Neural cell (in vitro differentiated cells): ENCODE measurements around the gene CDSN.

Experiments
- TF ChIP-seq, protein P1 (sequence below): IDR thresholded peaks from 2 replicates; pipeline ENCODE4 v1.6.1; 2012; ENCODE audit warnings: borderline replicate concordance
- TF ChIP-seq, protein P2 (sequence below): fragments of 450-650 bp; IDR thresholded peaks from 2 replicates; pipeline ENCODE4 v1.5.1; 2014; ENCODE audit warnings: antibody characterized with exemption, mild to moderate bottlenecking, moderate library complexity; ENCODE audit not compliant: poor library complexity, severe bottlenecking

DNA sequence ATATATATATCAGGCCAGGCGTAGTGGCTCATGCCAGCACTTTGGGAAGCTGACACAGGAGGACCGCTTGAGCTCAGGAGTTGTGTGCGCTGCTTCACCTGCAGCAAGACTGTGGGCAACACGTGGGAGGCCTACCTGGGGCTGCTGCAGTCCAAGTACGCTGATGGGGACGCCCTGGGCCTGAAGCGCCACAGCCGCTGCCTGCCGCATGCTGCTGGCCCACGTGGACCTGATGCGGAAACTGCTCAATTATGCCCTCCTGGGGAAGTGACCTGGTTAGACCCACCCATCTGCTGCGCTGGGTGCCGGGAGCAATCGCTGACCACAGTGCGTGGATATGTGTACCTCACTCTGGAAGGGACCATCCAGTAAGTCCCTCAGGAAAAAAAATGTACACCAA, 20.4 kb upstream of the CDSN start:
- TF ChIP-seq, protein P1, sequence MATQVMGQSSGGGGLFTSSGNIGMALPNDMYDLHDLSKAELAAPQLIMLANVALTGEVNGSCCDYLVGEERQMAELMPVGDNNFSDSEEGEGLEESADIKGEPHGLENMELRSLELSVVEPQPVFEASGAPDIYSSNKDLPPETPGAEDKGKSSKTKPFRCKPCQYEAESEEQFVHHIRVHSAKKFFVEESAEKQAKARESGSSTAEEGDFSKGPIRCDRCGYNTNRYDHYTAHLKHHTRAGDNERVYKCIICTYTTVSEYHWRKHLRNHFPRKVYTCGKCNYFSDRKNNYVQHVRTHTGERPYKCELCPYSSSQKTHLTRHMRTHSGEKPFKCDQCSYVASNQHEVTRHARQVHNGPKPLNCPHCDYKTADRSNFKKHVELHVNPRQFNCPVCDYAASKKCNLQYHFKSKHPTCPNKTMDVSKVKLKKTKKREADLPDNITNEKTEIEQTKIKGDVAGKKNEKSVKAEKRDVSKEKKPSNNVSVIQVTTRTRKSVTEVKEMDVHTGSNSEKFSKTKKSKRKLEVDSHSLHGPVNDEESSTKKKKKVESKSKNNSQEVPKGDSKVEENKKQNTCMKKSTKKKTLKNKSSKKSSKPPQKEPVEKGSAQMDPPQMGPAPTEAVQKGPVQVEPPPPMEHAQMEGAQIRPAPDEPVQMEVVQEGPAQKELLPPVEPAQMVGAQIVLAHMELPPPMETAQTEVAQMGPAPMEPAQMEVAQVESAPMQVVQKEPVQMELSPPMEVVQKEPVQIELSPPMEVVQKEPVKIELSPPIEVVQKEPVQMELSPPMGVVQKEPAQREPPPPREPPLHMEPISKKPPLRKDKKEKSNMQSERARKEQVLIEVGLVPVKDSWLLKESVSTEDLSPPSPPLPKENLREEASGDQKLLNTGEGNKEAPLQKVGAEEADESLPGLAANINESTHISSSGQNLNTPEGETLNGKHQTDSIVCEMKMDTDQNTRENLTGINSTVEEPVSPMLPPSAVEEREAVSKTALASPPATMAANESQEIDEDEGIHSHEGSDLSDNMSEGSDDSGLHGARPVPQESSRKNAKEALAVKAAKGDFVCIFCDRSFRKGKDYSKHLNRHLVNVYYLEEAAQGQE, result no peak
- TF ChIP-seq, protein P2, sequence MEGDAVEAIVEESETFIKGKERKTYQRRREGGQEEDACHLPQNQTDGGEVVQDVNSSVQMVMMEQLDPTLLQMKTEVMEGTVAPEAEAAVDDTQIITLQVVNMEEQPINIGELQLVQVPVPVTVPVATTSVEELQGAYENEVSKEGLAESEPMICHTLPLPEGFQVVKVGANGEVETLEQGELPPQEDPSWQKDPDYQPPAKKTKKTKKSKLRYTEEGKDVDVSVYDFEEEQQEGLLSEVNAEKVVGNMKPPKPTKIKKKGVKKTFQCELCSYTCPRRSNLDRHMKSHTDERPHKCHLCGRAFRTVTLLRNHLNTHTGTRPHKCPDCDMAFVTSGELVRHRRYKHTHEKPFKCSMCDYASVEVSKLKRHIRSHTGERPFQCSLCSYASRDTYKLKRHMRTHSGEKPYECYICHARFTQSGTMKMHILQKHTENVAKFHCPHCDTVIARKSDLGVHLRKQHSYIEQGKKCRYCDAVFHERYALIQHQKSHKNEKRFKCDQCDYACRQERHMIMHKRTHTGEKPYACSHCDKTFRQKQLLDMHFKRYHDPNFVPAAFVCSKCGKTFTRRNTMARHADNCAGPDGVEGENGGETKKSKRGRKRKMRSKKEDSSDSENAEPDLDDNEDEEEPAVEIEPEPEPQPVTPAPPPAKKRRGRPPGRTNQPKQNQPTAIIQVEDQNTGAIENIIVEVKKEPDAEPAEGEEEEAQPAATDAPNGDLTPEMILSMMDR, result no peak
